ENCODE measurements around the gene EDNRA.

The EDNRA gene

GRCh38 chr4:147524601-147525000, 43.7 kb downstream of the EDNRA start:
- Histone ChIP-seq H3K27me3 (replicated peaks; ENCODE audit: control insufficient read depth, insufficient read depth, low read length) (no peaks in the 10 kb centered on the region), H3K4me3 (replicated peaks; ENCODE audit: low read depth, low read length) (no peak overlapping the region), H3K36me3 (ENCODE audit: control insufficient read depth, insufficient read depth, low read length) (no peaks in the 10 kb centered on the region)
- DNase-seq (ENCODE audit: extremely low read depth, insufficient read length) = no peak
- TF ChIP-seq, protein P1, sequence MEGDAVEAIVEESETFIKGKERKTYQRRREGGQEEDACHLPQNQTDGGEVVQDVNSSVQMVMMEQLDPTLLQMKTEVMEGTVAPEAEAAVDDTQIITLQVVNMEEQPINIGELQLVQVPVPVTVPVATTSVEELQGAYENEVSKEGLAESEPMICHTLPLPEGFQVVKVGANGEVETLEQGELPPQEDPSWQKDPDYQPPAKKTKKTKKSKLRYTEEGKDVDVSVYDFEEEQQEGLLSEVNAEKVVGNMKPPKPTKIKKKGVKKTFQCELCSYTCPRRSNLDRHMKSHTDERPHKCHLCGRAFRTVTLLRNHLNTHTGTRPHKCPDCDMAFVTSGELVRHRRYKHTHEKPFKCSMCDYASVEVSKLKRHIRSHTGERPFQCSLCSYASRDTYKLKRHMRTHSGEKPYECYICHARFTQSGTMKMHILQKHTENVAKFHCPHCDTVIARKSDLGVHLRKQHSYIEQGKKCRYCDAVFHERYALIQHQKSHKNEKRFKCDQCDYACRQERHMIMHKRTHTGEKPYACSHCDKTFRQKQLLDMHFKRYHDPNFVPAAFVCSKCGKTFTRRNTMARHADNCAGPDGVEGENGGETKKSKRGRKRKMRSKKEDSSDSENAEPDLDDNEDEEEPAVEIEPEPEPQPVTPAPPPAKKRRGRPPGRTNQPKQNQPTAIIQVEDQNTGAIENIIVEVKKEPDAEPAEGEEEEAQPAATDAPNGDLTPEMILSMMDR (IDR thresholded peaks at IDR 0.05; ENCODE audit: insufficient read depth, low read length, poor library complexity, severe bottlenecking) = no peak

GRCh38 chr4:147525494-147526271, 44.8 kb downstream of the EDNRA start:
- Histone ChIP-seq H3K36me3 (ENCODE audit: control insufficient read depth, insufficient read depth, low read length) (no peaks in the 10 kb centered on the region), H3K27me3 (replicated peaks; ENCODE audit: control insufficient read depth, insufficient read depth, low read length) (no peaks in the 10 kb centered on the region), H3K4me3 (replicated peaks; ENCODE audit: low read depth, low read length) (no peak overlapping the region)
- TF ChIP-seq, protein P1 (IDR thresholded peaks at IDR 0.05; ENCODE audit: insufficient read depth, low read length, poor library complexity, severe bottlenecking) = no peak
- no peak for DNase-seq (ENCODE audit: extremely low read depth, insufficient read length)

GRCh38 chr4:147526272-147526654, 45.4 kb downstream of the EDNRA start:
- no peak for DNase-seq (ENCODE audit: extremely low read depth, insufficient read length)
- Histone ChIP-seq H3K36me3 (ENCODE audit: control insufficient read depth, insufficient read depth, low read length) (no peaks in the 10 kb centered on the region), H3K4me3 (replicated peaks; ENCODE audit: low read depth, low read length) (no peak overlapping the region), H3K27me3 (replicated peaks; ENCODE audit: control insufficient read depth, insufficient read depth, low read length) (no peaks in the 10 kb centered on the region)
- TF ChIP-seq, protein P1 (IDR thresholded peaks at IDR 0.05; ENCODE audit: insufficient read depth, low read length, poor library complexity, severe bottlenecking) = peak; percentile 14

DNA sequence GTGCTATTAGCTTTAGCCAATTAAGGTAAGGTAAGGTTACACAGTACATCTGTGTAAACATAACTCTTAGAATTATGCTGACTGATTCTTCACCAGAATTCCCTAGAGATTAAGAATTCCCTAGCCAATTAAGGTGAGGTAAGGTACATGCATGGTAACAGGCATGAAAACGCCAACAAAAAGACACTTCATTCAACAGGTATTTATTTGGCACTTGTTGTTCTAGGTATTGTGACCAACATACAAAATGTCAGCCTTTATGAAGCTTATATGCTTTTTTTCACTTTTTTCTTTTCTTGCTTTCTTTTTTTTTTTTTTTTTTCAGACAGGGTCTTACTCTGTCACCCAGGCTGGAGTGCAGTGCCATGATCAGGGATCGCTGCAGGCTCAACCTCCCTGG, 47.2 kb downstream of the EDNRA start:
- Histone ChIP-seq H3K36me3 (ENCODE audit: control insufficient read depth, insufficient read depth, low read length) (no peaks in the 10 kb centered on the region), H3K27me3 (replicated peaks; ENCODE audit: control insufficient read depth, insufficient read depth, low read length) (no peaks in the 10 kb centered on the region), H3K4me3 (replicated peaks; ENCODE audit: low read depth, low read length) (no peak overlapping the region)
- TF ChIP-seq, protein P1 (IDR thresholded peaks at IDR 0.05; ENCODE audit: insufficient read depth, low read length, poor library complexity, severe bottlenecking) = no peak
- no peak for DNase-seq (ENCODE audit: extremely low read depth, insufficient read length)

DNA sequence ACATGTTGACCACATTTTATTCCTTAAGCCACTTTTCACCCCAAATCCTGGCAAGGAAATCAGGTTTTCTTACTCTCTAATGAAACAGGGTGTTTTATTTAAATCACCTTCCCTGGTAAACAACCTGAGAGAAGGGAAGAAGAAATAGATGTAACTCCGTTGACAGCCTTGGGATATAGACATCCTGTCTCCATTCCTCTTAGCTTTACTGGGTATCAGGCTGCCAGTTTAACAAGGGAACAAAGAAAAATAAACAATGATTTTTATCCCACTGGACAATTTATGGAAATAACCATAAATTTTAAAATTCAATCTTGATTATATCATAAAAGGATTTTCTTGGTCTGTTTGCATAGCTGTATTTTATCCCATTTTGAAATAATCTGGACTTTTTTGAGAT, 49.2 kb downstream of the EDNRA start:
- Histone ChIP-seq H3K4me3 (replicated peaks; ENCODE audit: low read depth, low read length) (no peak overlapping the region), H3K27me3 (replicated peaks; ENCODE audit: control insufficient read depth, insufficient read depth, low read length) (no peaks in the 10 kb centered on the region), H3K36me3 (ENCODE audit: control insufficient read depth, insufficient read depth, low read length) (no peaks in the 10 kb centered on the region)
- TF ChIP-seq, protein P1 (IDR thresholded peaks at IDR 0.05; ENCODE audit: insufficient read depth, low read length, poor library complexity, severe bottlenecking) = no peak
- no peak for DNase-seq (ENCODE audit: extremely low read depth, insufficient read length)

Measured in GM06990 (cell line).